ENCODE data around the gene PDE7B. TPM values are rescaled to one million over a fixed set of nuclear protein-coding genes. Genes with fewer than 3 reads are reported as not detected.

PDE7B gene
- total RNA-seq, 4 donors from 2014 or later = 7.8 to 13.7 (median 8.6) TPM

- WGBS, 2 donors = 85 to 87% methylated on average over 13 of the region's 13 CpGs
- no peaks in the 10 kb centered on the region for H3K9me3 ChIP-seq
- no peaks in the 10 kb centered on the region for H3K4me1 ChIP-seq
- H3K27me3 ChIP-seq = no peaks in the 10 kb centered on the region
- no peak for DNase-seq
- no peaks in the 10 kb centered on the region for H3K36me3 ChIP-seq
- H3K4me3 ChIP-seq (replicated peaks in 1 of 3) = no peak overlapping the region
- intact Hi-C loops (cut with DNase I) = no loop called here
- TF ChIP-seq, protein P1, sequence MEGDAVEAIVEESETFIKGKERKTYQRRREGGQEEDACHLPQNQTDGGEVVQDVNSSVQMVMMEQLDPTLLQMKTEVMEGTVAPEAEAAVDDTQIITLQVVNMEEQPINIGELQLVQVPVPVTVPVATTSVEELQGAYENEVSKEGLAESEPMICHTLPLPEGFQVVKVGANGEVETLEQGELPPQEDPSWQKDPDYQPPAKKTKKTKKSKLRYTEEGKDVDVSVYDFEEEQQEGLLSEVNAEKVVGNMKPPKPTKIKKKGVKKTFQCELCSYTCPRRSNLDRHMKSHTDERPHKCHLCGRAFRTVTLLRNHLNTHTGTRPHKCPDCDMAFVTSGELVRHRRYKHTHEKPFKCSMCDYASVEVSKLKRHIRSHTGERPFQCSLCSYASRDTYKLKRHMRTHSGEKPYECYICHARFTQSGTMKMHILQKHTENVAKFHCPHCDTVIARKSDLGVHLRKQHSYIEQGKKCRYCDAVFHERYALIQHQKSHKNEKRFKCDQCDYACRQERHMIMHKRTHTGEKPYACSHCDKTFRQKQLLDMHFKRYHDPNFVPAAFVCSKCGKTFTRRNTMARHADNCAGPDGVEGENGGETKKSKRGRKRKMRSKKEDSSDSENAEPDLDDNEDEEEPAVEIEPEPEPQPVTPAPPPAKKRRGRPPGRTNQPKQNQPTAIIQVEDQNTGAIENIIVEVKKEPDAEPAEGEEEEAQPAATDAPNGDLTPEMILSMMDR (IDR thresholded peaks at IDR 0.05) = no peak
- no peak for TF ChIP-seq POLR2A (IDR thresholded peaks at IDR 0.05)
- H3K27ac ChIP-seq = no peak overlapping the region
Observed at GRCh38 chr6:136210398-136211165, 359.1 kb downstream of the PDE7B start.

DNA sequence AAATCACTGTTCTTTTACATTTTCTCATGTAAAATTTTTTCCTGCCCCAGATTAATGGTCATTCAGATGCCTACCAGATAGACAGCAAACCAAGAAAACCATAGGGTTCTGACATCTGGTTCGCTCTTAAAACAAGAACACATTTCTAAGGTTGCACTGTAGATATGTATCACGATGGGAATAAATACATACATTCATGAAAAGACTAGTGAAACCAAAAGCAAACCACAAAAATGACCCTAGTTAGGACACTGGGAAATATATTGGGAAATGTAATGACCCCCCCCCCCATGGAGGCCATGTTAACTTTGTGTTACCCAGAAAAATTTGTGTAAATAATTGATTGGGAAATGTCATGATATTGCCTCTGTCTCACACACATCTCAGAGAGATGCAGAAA is 361.1 kb downstream of the PDE7B start:
- no peak for DNase-seq
- intact Hi-C loops (cut with DNase I) = no loop called here
- Histone ChIP-seq H3K9me3 (no peaks in the 10 kb centered on the region), H3K27me3 (no peaks in the 10 kb centered on the region), H3K27ac (no peak overlapping the region), H3K4me1 (no peaks in the 10 kb centered on the region), H3K4me3 (replicated peaks in 1 of 3) (no peak overlapping the region), H3K36me3 (no peaks in the 10 kb centered on the region)
- TF ChIP-seq, protein P1 (IDR thresholded peaks at IDR 0.05) = no peak
- WGBS, 2 donors = 97 to 99% methylated on average over 2 of the region's 2 CpGs

DNA sequence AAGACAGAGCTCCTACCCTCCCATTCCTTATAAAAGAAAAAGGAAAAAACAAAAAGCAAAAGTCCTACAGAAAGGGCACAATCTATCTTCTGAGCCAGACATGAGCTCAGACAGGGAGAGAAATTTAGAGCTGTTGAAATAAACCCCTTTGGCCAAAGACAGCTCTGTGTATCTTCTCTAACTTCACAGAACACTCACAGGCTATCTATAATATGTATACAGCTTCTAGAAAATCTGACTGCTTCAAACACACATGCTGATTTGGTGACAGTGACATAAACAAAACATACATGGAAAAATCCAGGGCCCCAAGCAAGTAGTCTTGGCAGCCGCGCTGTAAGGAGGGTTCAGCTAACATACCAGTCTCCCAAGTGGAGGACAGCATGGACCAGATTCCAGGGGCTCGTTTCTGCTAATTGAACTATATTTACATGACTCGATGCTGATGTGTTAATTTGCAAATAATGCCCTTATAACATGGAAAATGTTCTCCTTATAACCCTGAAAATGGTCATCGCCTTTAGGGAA is 361.6 kb downstream of the PDE7B start:
- H3K9me3 ChIP-seq = no peaks in the 10 kb centered on the region
- no peak for TF ChIP-seq POLR2A (IDR thresholded peaks at IDR 0.05)
- TF ChIP-seq, protein P1 (IDR thresholded peaks at IDR 0.05) = no peak
- no peaks in the 10 kb centered on the region for H3K4me1 ChIP-seq
- DNase-seq = no peak
- WGBS, 2 donors = 85 to 89% methylated on average over 5 of the region's 5 CpGs
- H3K4me3 ChIP-seq (replicated peaks in 1 of 3) = no peak overlapping the region
- H3K27me3 ChIP-seq = no peaks in the 10 kb centered on the region
- no peak overlapping the region for H3K27ac ChIP-seq
- no peaks in the 10 kb centered on the region for H3K36me3 ChIP-seq
- intact Hi-C loops (cut with DNase I) = no loop called here

DNA sequence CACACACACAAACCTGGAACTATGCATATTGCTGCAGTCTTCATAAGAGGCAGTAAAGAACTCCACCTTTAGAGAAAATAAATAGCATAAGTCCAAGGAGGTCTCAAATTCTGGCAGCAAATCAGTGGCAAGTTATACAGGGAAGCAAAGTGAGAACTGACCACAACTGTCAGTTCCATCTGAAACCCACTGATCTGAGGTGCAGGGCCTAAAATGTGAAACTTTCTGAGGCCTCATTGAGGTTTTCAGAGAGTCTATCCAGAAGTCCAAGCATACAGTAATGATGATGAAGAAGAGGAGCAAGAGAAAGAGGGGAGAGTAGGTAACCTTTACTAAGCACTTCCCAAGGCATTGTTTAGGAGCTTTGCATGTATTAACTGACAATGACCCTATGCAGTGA is 362.4 kb downstream of the PDE7B start:
- intact Hi-C loops (cut with DNase I) = no loop called here
- H3K27me3 ChIP-seq = no peaks in the 10 kb centered on the region
- TF ChIP-seq POLR2A (IDR thresholded peaks at IDR 0.05) = no peak
- TF ChIP-seq, protein P1 (IDR thresholded peaks at IDR 0.05) = no peak
- H3K4me1 ChIP-seq = no peaks in the 10 kb centered on the region
- H3K27ac ChIP-seq = no peak overlapping the region
- H3K36me3 ChIP-seq = no peaks in the 10 kb centered on the region
- H3K4me3 ChIP-seq (replicated peaks in 1 of 3) = no peak overlapping the region
- no peaks in the 10 kb centered on the region for H3K9me3 ChIP-seq
- DNase-seq = no peak

Measured in thyroid gland (tissue), 4 donors.